NCI-H345 (cell line): ENCODE data around the gene BCAR3.
A peak's percentile ranks its signal among the peaks of the same experiment; 100 is the strongest.
"Not testable (repeated sequence)": the region's sequence is repeated elsewhere in the genome, so short reads cannot be mapped to it uniquely, and the experiment has no call there.

Experiments
- DNase-seq: peaks from one replicate; lab custom pipeline; 2025; lab: John Stamatoyannopoulos, UW

The BCAR3 gene

GRCh38 chr1:93597709-93598108, 83.9 kb downstream of the BCAR3 start:
- no peak for DNase-seq

GRCh38 chr1:93596329-93597089, 85.1 kb downstream of the BCAR3 start:
- DNase-seq = no peak

GRCh38 chr1:93595743-93596142, 85.9 kb downstream of the BCAR3 start:
- no peak for DNase-seq

GRCh38 chr1:93595266-93595665, 86.4 kb downstream of the BCAR3 start:
- no peak for DNase-seq

- DNase-seq = no peak
Observed at GRCh38 chr1:93594603-93594880, 87.1 kb downstream of the BCAR3 start.

- DNase-seq = no peak
Observed at GRCh38 chr1:93593854-93594602, 87.6 kb downstream of the BCAR3 start.

- DNase-seq = no peak
Observed at GRCh38 chr1:93592551-93592949, 89.1 kb downstream of the BCAR3 start.

- peak; percentile 95 for DNase-seq
Observed at GRCh38 chr1:93591676-93592550, 89.7 kb downstream of the BCAR3 start.

- not testable (repeated sequence) for DNase-seq
Observed at GRCh38 chr1:93591291-93591675, 90.4 kb downstream of the BCAR3 start.

GRCh38 chr1:93588955-93589354, 92.7 kb downstream of the BCAR3 start:
- no peak for DNase-seq

- DNase-seq = no peak
Observed at GRCh38 chr1:93588206-93588605, 93.4 kb downstream of the BCAR3 start.

- DNase-seq = no peak
Observed at GRCh38 chr1:93587354-93587753, 94.3 kb downstream of the BCAR3 start.

- DNase-seq = no peak
Observed at GRCh38 chr1:93585059-93585966, 96.3 kb downstream of the BCAR3 start.

- no peak for DNase-seq
Observed at GRCh38 chr1:93584261-93585003, 97.2 kb downstream of the BCAR3 start.

- DNase-seq = no peak
Observed at GRCh38 chr1:93581917-93582850, 99.5 kb downstream of the BCAR3 start.

- no peak for DNase-seq
Observed at GRCh38 chr1:93579891-93580290, 101.7 kb downstream of the BCAR3 start.

- DNase-seq = no peak
Observed at GRCh38 chr1:93578911-93579825, 102.5 kb downstream of the BCAR3 start.

- DNase-seq = no peak
Observed at GRCh38 chr1:93578433-93578830, 103.2 kb downstream of the BCAR3 start.
